Endothelial cell of umbilical vein (primary cell): Measurements from ENCODE around the gene CEBPG. TPM values are rescaled to one million over a fixed set of nuclear protein-coding genes. Genes with fewer than 3 reads are reported as not detected.

Experiments
- BruUV-seq: library from RNA; stranded (reverse); fragments of 400-500 nt; replicated peaks from 2 replicates; lab custom pipeline; 2021; lab: Mats Ljungman, UMichigan
- CTCF ChIA-PET: fragments of 300-600, 350-600 bp; sonication (Branson Sonifier 250); formaldehyde crosslinking; loops from one replicate; lab custom pipeline; 2021; ENCODE audit warnings: antibody characterized with exemption, inconsistent platforms; lab: Charles Lee
- POLR2A ChIA-PET: fragments of 300-600, 350-600 bp; sonication (Branson Sonifier 250); formaldehyde crosslinking; loops from one replicate; lab custom pipeline; 2021; ENCODE audit warnings: antibody characterized with exemption, inconsistent platforms; lab: Charles Lee
- DNase-seq: peaks from one replicate; pipeline ENCODE4 v3.0.0-alpha.2; 2011; ENCODE audit warnings: low read depth, low spot score
- FAIRE-seq: peaks from 2 replicates; lab custom pipeline; 2011; peaks lifted over from hg19 to GRCh38; lab: Jason Lieb, UNC
- H2AFZ ChIP-seq: 2 replicates; pipeline ENCODE4 v1.6.0; 2012; ENCODE audit warnings: low read depth, low read length, control low read depth, inconsistent platforms
- H3K27ac ChIP-seq: 2 replicates; pipeline ENCODE4 v1.5.1; 2011; ENCODE audit warnings: low read depth, mild to moderate bottlenecking, control low read depth, low read length, moderate library complexity; ENCODE audit not compliant: insufficient read depth
- H3K27me3 ChIP-seq, 2 experiments: 2 replicates each; pipeline versions ENCODE4 v1.6.0 to v1.6.1; 2011; ENCODE audit warnings: low read length in 2 of 2, mixed read lengths in 1 of 2; ENCODE audit not compliant: control insufficient read depth in 2 of 2, insufficient read depth in 2 of 2
- H3K36me3 ChIP-seq, 2 experiments: 2 replicates in 1 of 2; 3 replicates in 1 of 2; pipeline ENCODE4 v1.5.1; 2011; ENCODE audit warnings: low read length in 2 of 2, mild to moderate bottlenecking in 1 of 2, moderate library complexity in 1 of 2; ENCODE audit not compliant: control insufficient read depth in 2 of 2, insufficient read depth in 2 of 2; ENCODE audit errors: extremely low read depth in 1 of 2
- H3K4me1 ChIP-seq: 3 replicates; pipeline ENCODE4 v1.5.1; 2011; ENCODE audit warnings: mild to moderate bottlenecking, low read length; ENCODE audit not compliant: control insufficient read depth, insufficient read depth; ENCODE audit errors: extremely low read depth
- H3K4me2 ChIP-seq: 2 replicates; pipeline ENCODE4 v1.6.1; 2011; ENCODE audit warnings: low read length, control low read depth, mixed read lengths; ENCODE audit not compliant: insufficient read depth
- H3K4me3 ChIP-seq, 3 experiments: fragments of 200-600 bp in 1 of 3; sonication (generic), shearing (Covaris generic) in 1 of 3; replicated peaks in 1 of 3; 2 replicates each; pipeline ENCODE4 v1.5.1; 2011 to 2016; ENCODE audit warnings: control low read depth in 3 of 3, low read length in 3 of 3, mild to moderate bottlenecking in 2 of 3, inconsistent platforms in 1 of 3, low read depth in 1 of 3, moderate library complexity in 1 of 3; ENCODE audit not compliant: insufficient read depth in 1 of 3
- H3K79me2 ChIP-seq: 2 replicates; pipeline ENCODE4 v1.6.0; 2012; ENCODE audit warnings: low read length, inconsistent platforms; ENCODE audit not compliant: control insufficient read depth, insufficient read depth
- H3K9ac ChIP-seq: replicated peaks from 2 replicates; pipeline ENCODE3; 2011; ENCODE audit warnings: low read length, control low read depth; ENCODE audit not compliant: insufficient read depth; ENCODE audit errors: extremely low read depth
- H3K9me1 ChIP-seq: replicated peaks from 3 replicates; pipeline ENCODE4 v1.6.0; 2011; ENCODE audit warnings: mild to moderate bottlenecking, low read length; ENCODE audit not compliant: control insufficient read depth, insufficient read depth; ENCODE audit errors: extremely low read depth
- H3K9me3 ChIP-seq: replicated peaks from 2 replicates; pipeline ENCODE4 v1.5.1; 2012; ENCODE audit warnings: low read length, inconsistent platforms; ENCODE audit not compliant: control insufficient read depth, insufficient read depth
- H4K20me1 ChIP-seq: replicated peaks from 2 replicates; pipeline ENCODE3; 2011; ENCODE audit warnings: mild to moderate bottlenecking, low read length; ENCODE audit not compliant: control insufficient read depth, insufficient read depth; ENCODE audit errors: extremely low read depth
- EZH2 ChIP-seq: IDR thresholded peaks from 2 replicates; pipeline ENCODE4 v1.6.1; 2012; ENCODE audit warnings: borderline replicate concordance, low read depth, mild to moderate bottlenecking, moderate library complexity, low read length, inconsistent platforms; ENCODE audit not compliant: severe bottlenecking
- FOS ChIP-seq: IDR thresholded peaks from 2 replicates; pipeline ENCODE4 v1.6.1; 2011; ENCODE audit warnings: mild to moderate bottlenecking, low read length, moderate library complexity, borderline replicate concordance; ENCODE audit not compliant: insufficient read depth
- GATA2 ChIP-seq: IDR thresholded peaks from 2 replicates; pipeline ENCODE4 v1.7.0; 2011; ENCODE audit warnings: low read depth, mild to moderate bottlenecking, moderate library complexity, mixed read lengths, low read length; ENCODE audit not compliant: insufficient read length, insufficient read depth
- MYC ChIP-seq: IDR thresholded peaks from one replicate; pipeline ENCODE4 v1.6.1; 2011; ENCODE audit warnings: mild to moderate bottlenecking, low read depth, low read length
- POLR2A ChIP-seq: IDR thresholded peaks from 2 replicates; pipeline ENCODE4 v1.6.1; 2012; ENCODE audit warnings: low read depth, mild to moderate bottlenecking, control low read depth, low read length
- POLR2AphosphoS5 ChIP-seq: IDR thresholded peaks from 2 replicates; pipeline ENCODE4 v1.6.1; 2012; ENCODE audit warnings: low read depth, mild to moderate bottlenecking, control low read depth, low read length, moderate library complexity; ENCODE audit not compliant: insufficient read depth
- dilution Hi-C: fragments of 300-500 bp; cut with MboI; formaldehyde crosslinking; loops from one replicate; pipeline ENCODE4 v1.15.0; 2019; ENCODE audit warnings: low sequenced_read_pairs; ENCODE audit not compliant: extremely low pct_ligation_motif_present
- intact Hi-C: fragments of 100-400 bp; cut with micrococcal nuclease; formaldehyde crosslinking; loops from one replicate; pipeline ENCODE4 v1.10.0; 2022
- polyA plus RNA-seq, 4 experiments: library from polyadenylated mRNA; depleted of rRNA in 3 of 4; stranded (reverse) in 3 of 4; unstranded in 1 of 4; fragments of >200 nt; gene quantifications; 2 replicates each; pipeline versions ENCODE4 v1.2.1 to v1.2.3, GENCODE V29; 2011 to 2012; ENCODE audit warnings: missing spikeins in 1 of 4
- total RNA-seq: library from RNA; stranded (reverse); gene quantifications from 2 replicates; pipeline ENCODE4 v1.2.3, GENCODE V29; 2021
- TF ChIP-seq, protein P1 (sequence below): IDR thresholded peaks from 2 replicates; pipeline ENCODE4 v1.6.1; 2011; ENCODE audit not compliant: insufficient read depth, insufficient read length
- TF ChIP-seq, protein P2 (sequence below), 2 donors: IDR thresholded peaks; 1 replicate in 1 of 2; 2 replicates in 1 of 2; pipeline ENCODE4 v1.5.1; 2011; ENCODE audit warnings: low read length in 2 of 2, mild to moderate bottlenecking in 2 of 2, moderate library complexity in 2 of 2, control low read depth in 1 of 2, inconsistent platforms in 1 of 2, low read depth in 1 of 2; ENCODE audit not compliant: insufficient read depth in 1 of 2; ENCODE audit errors: extremely low read depth in 1 of 2

The CEBPG gene
- total and polyA plus RNA-seq, 2 donors (not counting 3 experiments of a cell fraction or from before 2014, with no cell fraction given), result 10.2 to 24.6 TPM

DNA sequence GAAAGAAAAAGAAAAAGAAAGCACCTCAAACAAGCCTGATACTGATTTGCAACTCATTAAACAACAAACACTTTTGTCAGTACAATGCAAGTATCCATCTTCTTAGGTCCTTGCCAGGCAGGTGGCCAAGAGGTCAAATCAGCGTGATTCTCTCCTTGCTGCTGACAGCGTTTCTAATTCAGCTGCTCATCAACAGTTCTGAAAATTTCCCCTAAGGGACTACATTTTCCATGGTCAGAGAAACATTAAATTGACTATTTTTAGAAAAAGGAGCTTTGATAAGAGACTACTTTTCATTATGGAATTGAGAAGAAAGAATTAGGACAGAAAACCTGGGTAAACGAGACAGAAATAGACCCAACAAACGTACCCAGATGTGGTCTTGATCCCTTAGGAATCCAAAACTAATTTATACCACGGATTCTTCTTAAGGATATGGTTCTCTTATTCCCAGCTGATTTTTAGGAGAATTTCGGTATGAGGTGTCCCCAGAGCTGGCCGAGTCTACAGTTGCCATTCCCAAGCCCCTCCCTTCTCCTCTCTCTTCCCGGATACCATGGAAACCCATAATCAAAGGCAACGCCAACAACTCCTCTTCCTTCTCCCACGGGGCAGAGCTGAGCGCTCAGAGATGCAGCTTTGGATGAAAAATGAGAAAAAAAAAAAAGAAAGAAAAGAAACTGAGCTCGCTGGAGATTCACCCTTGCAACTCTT is 29.5 kb upstream of the CEBPG start:
- H3K9ac ChIP-seq, result no peak overlapping the region
- DNase-seq (no peak), FAIRE-seq (no peak)
- no peaks in the 10 kb centered on the region for H3K4me1 ChIP-seq
- H3K79me2 ChIP-seq, result no peaks in the 10 kb centered on the region
- ChIA-PET CTCF (interaction anchor here (1.1 kb wide), 1 partner anchor 12 kb away, joined by 3 read pairs; no protein-coding TSS in a partner anchor), POLR2A (no interaction called here)
- no peak overlapping the region for H3K4me2 ChIP-seq
- dilution Hi-C loops, result no loop called here
- H2AFZ ChIP-seq, result no peak overlapping the region
- H3K9me1 ChIP-seq, result no peaks in the 10 kb centered on the region
- H3K27me3 ChIP-seq, result peaks cover 3 to 6% of the 10 kb centered on the region in 2 experiments
- no peak overlapping the region for H3K27ac ChIP-seq
- BruUV-seq, result no TSS peak
- H3K4me3 ChIP-seq, result no peak overlapping the region
- H3K36me3 ChIP-seq, result no peaks in the 10 kb centered on the region
- TF ChIP-seq POLR2A, result no peak
- no peak for TF ChIP-seq EZH2
- no peak for TF ChIP-seq MYC
- no peak for TF ChIP-seq FOS
- TF ChIP-seq POLR2AphosphoS5, result no peak
- TF ChIP-seq, protein P1, sequence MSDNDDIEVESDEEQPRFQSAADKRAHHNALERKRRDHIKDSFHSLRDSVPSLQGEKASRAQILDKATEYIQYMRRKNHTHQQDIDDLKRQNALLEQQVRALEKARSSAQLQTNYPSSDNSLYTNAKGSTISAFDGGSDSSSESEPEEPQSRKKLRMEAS, result no peak
- intact Hi-C loops, result no loop called here
- no peaks in the 10 kb centered on the region for H3K9me3 ChIP-seq
- H4K20me1 ChIP-seq, result no peaks in the 10 kb centered on the region

DNA sequence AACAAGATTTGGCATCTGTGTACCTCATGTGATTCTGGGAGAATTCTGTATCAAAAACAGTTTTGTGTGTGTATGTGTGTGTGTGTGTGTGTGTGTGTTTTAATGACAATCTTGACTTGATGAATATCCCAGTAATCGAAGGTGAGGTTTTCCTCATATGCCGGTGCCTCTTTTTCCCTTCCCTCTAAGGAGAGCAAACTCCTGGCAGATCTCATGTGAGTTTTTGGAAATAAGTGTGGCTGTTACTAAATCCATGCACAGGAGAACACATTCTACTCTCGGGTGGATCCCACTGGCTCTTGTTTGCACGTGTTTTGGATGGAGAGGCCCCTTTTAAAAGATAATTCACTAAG is 29.0 kb upstream of the CEBPG start:
- dilution Hi-C loops, result no loop called here
- Histone ChIP-seq H3K4me1 (no peaks in the 10 kb centered on the region), H3K36me3 (no peaks in the 10 kb centered on the region), H3K9me3 (no peaks in the 10 kb centered on the region), H3K27ac (no peak overlapping the region), H3K4me2 (no peak overlapping the region), H2AFZ (no peak overlapping the region), H3K4me3 (no peak overlapping the region), H3K27me3 (peaks cover 3 to 6% of the 10 kb centered on the region in 2 experiments), H3K79me2 (no peaks in the 10 kb centered on the region), H3K9ac (no peak overlapping the region), H4K20me1 (no peaks in the 10 kb centered on the region), H3K9me1 (no peaks in the 10 kb centered on the region)
- BruUV-seq, result no TSS peak
- intact Hi-C loops, result no loop called here
- ChIA-PET CTCF (interaction anchor here (1.1 kb wide), 1 partner anchor 12 kb away, joined by 3 read pairs; no protein-coding TSS in a partner anchor), POLR2A (no interaction called here)
- TF ChIP-seq MYC (no peak), GATA2 (no peak), POLR2A (no peak), POLR2AphosphoS5 (no peak), FOS (no peak)
- TF ChIP-seq, protein P2, sequence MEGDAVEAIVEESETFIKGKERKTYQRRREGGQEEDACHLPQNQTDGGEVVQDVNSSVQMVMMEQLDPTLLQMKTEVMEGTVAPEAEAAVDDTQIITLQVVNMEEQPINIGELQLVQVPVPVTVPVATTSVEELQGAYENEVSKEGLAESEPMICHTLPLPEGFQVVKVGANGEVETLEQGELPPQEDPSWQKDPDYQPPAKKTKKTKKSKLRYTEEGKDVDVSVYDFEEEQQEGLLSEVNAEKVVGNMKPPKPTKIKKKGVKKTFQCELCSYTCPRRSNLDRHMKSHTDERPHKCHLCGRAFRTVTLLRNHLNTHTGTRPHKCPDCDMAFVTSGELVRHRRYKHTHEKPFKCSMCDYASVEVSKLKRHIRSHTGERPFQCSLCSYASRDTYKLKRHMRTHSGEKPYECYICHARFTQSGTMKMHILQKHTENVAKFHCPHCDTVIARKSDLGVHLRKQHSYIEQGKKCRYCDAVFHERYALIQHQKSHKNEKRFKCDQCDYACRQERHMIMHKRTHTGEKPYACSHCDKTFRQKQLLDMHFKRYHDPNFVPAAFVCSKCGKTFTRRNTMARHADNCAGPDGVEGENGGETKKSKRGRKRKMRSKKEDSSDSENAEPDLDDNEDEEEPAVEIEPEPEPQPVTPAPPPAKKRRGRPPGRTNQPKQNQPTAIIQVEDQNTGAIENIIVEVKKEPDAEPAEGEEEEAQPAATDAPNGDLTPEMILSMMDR (IDR thresholded peaks at IDR 0.05; ENCODE audit: extremely low read depth in 1 of 2, insufficient read depth in 1 of 2, low read depth in 1 of 2, low read length in 2 of 2), result no peak
- TF ChIP-seq, protein P1, result no peak
- no peak for DNase-seq
- FAIRE-seq, result no peak
